Stimulated activated CD4-positive, alpha-beta T cell treated with anti-CD3 and anti-CD28 coated beads, Interleukin-15, amount 100 ng/mL, for 24 hours (primary cell): ENCODE data around the gene MPP3.
"Not testable (repeated sequence)": the region's sequence is repeated elsewhere in the genome, so short reads cannot be mapped to it uniquely, and the experiment has no call there.

Experiments used
- DNase-seq: peaks from one replicate; pipeline ENCODE4 v3.0.0-alpha.2; 2020

Gene MPP3

DNA sequence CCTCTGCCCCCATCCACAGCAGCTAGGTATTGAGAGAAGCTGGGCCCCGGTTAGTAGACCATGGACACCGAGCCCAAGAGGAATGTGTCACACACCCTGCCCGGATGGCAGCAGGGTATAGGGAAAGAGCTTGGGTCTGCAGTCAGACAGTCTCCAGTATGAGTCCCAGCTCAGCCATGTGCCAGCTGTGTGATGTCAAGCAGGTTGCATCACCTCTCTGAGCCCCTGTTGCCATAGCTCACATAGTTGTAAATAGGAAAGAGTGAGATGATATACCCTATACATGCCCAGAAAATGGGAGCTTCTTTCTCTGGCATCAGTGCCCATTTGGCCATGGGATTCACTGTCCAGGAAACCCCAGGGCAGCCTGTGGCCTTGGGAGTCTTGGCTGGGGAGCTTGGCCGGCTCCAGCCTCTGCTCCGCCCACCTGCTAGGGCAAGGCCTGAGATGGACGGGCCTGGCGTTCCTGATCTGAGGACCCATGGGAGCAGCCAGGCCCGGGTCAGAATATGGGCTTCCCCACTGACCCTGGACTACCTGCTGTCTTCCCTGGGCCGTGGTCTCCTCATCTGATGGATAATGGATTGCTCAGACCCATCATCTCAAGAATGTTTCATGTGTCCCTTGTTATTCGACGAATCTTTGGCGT, 27.3 kb upstream of the MPP3 start:
- DNase-seq: no peak

DNA sequence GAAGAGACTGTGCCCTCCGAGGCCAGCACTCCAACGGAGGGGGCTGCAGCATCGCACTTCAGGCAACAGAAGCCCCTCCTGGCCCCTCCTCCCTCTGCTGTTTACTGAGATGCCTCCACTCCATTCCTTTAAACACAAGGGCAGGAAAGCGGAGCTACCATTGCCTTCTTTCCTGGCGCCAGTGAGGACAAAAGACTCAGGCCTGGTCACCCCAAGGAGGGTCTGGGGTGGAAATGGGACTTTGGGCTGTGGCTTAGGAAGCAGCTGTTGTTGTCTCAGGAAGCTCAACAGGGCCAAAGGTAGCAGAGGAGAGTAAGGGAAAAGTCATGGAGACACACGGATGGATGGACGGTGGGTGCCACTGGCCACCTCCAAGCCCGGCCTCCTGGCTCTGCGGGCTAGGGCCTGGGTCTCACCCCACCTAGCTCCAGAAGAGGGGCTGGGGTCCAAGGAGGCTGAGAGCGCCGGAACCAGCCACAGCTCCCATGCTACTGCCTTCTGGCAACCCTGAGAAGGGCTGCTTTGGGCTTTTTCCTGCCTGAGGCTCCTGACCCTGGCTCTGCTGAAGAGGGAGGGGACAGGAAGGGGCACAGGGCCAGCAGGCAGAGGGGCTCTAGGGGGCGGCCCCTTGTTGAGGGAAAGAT, 25.1 kb upstream of the MPP3 start:
- no peak for DNase-seq

DNA sequence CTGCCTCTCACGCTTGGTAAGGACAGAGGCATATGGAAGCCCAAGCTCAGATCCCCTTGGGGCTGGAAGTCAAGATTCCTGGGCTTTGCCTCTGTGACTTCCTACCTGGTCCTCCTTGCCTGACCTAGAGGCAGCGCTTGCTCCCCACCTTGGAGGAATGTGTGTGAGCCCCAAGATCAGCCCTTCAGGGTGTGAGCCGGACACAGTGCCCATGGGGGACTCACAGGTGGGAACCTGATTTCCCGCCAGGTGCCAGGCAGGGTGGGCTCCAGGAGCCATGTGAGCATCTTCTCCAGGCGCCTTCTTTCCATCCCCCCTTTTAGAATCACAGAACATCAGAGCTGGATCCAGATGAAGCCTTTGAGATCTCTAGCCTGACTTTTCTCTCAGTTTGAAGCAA, 24.2 kb upstream of the MPP3 start:
- no peak for DNase-seq

DNA sequence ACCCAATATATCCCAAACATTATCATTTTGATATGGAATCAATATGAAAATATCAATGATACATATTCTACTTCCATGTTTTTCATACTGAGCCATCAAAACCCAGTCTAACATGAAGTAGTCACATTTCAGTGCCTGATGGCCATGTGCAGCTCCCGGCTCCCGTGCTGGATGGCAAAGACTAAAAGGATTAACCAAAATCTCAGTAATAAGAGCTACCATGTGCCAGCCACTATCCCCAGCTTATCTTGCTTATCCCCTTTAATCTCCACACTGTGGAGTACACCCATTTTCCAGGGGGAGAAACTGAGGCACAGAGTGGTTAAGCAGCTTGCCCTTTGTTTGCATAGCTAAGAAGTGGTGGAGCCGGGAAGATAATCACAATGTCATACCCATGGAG, 23.2 kb upstream of the MPP3 start:
- no peak for DNase-seq

DNA sequence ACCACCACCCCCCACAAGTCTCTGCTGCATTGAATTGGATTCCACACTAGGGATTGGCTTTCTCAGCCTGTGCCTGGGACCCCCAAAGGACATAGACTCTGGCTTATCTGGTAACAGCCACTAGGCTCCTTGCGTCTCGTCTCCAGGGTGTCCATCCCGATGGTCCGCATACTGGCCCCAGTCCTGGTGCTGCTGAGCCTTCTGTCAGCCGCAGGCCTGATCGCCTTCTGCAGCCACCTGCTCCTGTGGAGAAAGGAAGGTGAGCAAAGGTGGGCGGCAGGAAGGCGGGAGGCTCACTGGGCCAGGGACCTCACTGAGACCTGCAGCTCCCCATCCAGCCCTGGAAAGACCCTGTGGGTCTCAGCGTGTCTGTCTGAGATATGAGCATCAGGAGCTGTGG, 22.1 kb upstream of the MPP3 start:
- no peak for DNase-seq

DNA sequence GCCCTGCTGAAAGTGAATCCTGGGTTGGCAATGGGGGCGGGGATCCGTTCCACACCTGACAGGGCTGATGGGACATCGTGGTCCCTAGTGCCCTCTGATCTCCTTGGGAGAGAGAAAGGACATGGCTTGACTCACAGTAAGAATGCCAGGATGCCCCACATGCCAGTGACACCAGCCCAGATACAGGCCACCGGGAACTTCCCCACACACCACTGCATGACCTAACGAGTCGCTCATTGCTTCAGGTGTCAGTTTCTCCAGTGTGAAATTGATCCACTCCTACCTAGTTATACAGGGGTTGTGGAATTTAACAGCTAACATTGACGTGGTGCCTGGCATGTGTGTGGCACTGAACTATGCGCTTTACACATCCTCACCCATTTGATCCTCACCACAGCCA, 21.6 kb upstream of the MPP3 start:
- DNase-seq: no peak

DNA sequence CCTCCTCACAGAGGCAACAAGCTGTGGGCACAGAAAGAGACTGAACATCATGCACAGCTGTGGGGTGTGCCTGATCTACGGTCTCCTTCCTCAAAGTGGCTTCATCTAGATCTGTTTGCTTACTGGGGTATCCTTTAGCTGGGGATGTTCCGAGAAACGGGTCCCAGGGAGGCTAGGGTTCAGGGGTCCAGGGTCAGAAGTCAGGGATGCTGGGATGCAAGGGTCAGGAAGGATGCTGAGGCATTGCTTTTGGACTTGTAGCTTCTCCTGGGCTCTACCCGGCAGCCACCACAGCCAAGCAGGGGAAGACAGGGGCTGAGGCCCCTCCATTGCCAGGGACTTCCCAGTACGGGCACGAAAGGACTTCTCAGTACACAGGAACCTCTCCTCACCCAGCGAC, 20.6 kb upstream of the MPP3 start:
- DNase-seq: no peak

DNA sequence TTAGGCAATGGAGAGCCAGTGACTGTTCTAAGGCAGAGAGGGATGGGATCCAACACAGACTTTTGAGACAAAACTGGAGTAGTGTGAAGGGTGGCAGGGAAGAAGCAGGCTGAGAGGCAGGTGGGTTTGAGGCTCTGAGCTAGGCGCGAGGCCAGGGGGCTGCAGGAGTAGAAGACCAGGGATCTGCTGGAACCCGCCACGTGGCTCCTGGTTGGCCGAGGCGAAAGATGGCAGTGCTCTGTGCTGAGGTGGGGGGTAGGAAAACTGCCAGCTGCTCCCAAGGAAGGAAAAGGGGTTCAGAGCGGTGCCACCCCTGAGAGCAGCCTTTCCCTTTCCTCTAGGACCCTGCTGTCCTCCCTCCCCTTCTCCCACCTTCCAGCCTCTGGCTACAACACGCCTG, 19.6 kb upstream of the MPP3 start:
- no peak for DNase-seq

DNA sequence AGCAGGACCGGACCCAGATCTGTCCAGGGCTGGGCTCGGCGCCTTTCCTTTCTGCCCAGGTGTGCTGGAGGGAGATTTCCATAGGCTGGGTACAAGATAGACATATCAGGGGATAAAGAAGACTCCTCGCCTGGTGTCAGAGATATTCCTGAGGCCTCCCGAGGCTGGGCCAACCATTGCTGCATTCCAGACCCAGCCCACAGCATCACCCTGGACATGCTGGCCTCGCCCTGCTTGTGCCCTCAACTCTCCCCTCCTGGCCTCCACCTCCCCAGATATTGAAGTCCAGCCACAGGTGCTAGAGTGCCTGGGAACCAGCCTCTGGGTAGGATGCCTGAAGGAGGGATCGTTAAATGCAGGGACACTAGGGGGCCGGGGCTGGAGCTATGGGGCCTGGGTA, 16.2 kb upstream of the MPP3 start:
- DNase-seq: no peak

DNA sequence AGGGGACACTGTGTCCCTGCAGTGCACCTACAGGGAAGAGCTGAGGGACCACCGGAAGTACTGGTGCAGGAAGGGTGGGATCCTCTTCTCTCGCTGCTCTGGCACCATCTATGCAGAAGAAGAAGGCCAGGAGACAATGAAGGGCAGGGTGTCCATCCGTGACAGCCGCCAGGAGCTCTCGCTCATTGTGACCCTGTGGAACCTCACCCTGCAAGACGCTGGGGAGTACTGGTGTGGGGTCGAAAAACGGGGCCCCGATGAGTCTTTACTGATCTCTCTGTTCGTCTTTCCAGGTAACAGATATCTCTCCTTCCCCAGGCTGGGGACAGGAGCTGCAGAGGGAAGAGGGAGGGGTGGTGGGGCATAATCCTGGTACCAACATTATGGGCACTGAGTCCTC, 15.7 kb upstream of the MPP3 start:
- DNase-seq: no peak

DNA sequence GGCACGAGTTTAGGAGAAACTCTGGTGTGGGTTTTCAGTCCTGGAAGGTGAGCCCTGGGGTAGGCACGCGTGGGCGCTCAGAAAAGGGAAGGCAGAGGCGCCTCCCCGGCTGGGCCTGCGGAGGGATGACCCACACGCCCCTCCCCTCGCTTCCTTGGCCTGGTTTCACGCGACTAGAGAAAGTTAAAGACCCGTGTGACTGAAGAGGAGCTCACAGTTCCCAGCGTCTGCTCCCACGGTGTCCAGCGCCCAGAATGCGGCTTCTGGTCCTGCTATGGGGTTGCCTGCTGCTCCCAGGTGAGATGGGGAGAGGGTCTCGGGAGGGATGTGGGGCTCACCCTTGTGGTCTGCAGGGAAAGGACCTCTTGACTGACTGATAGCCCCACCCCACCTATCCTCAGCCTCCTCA, 14.0 kb upstream of the MPP3 start, which contains the start of gene CD300LG:
CD300LG (plus strand) TSS at position 214 of the 409 bp plus-strand sequence; CDS start at position 255, 41 bp downstream.
- no peak for DNase-seq

DNA sequence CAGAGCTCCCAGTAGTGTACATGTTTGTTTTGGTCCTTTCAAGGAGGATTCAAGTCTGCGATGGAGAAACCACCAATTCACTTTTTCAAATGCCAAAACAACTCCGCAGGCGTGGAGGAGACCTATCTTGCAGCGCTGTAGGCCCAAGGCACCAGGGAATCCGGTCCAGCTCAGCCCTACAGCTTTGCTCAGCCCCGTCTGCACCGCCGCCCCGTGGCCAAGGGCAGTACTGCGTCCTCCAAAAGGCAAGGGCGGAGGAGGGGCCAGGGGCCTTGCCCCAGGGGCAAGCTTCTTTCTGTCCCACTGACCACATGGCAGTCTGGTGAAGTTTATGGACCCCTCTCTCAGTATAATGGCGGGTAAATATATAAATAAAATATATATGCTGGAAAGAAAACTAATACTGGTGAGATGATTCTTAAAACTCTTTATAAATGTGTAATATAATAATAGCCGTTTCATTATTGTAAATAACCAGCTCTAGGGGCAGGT, 13.3 kb upstream of the MPP3 start:
- peak; percentile 86 for DNase-seq

DNA sequence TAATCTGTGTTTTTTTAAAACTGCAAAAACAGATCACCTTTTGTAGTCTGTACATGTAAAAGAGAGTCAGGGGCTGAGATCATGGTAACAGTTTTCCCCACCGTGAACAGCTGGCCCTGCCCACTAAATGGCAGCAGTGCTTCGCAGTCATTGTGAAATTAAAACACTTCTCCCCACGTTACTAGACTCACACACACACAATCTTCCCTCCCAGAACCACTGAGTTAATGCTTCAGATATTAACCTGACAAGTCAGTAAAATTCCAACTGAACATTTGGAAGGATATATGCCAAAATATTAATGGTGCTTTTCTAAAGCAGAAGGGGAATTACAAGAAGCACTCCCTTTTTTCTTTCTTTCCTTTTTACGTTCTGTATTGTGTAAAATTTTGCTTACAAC, 12.8 kb upstream of the MPP3 start:
- DNase-seq: no peak

DNA sequence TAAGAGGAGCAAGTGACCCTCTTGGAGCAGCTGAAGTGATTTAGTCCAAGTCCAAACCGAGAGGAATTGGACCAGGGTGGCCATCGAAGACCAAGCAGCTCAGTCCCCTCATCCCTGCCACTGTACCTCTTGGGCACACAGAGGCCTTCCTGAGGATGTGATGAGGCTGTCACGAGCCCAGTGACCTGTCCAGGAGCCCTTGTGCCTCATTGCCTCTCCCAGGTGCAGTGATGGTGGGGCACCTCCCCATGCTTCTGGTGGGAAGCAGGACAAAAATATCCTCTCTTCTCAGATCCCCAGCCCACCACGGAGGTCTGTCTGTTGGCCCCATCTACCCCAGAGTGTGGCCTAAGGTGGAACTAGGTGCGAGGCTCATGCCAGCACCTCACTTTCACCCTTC, 11.3 kb upstream of the MPP3 start:
- DNase-seq: no peak

DNA sequence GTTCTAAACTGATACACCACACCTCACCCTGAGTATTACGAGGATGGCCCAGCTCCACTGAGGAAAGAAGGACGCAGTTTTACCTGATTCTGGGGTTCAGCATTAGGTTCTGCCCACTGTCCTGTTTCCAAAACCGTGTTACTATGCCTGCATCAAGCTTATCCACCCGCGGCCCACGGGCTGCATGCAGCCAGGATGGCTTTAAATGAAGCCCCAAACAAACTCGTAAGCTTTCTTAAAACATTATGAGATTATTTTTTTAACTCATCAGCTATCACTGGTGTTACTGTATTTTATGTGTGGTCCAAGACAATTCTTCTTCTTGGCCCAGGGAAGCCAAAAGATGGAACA, 10.0 kb upstream of the MPP3 start:
- no peak for DNase-seq

DNA sequence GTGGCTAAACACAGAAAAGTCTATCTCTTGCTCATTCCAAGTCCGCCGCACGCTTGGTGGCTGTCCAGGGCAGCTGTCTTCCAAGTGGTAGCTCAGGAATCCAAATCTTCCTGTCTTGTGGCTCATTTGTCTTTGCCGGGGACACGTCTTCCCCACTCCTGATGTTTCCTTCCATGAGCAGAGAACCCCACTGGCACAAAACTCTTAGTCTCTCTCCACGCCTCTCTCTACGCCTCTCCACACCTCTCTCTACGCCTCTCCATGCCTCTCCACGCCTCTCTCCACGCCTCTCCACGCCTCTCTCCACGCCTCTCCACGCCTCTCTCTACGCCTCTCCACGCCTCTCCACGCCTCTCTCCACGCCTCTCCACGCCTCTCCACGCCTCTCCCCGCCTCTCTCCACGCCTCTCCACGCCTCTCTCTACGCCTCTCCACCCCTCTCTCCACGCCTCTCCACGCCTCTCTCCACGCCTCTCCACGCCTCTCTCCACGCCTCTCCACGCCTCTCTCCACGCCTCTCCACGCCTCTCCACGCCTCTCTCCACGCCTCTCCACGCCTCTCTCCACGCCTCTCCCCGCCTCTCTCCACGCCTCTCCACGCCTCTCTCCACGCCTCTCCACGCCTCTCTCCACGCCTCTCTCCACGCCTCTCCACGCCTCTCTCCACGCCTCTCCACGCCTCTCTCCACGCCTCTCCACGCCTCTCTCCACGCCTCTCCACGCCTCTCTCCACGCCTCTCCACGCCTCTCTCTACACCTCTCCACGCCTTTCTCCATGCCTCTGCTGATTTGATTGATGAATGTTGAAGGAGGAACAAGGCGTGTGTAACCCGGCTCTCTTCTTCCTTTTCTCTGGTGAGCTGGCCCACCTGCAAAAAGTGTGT, 9.4 kb upstream of the MPP3 start:
- DNase-seq: not testable (repeated sequence)

DNA sequence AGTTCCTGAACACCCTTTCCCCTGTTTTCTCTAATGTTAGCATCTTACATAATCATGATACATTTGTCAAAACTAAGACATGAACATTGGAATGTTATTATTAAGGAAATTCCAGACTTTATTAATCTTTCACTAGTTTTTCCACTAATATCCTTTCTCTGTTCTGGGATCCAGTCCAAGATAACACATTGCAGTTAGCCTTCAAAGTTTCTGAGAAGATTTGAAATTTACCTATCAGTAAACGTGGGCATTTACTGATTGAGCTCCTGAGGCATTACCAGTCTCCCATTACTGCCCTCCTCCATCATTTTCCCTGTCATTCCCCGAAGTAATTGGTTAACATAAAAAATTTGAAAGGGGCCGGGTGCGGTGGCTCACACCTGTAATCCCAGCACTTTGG, 8.3 kb upstream of the MPP3 start:
- DNase-seq: no peak

DNA sequence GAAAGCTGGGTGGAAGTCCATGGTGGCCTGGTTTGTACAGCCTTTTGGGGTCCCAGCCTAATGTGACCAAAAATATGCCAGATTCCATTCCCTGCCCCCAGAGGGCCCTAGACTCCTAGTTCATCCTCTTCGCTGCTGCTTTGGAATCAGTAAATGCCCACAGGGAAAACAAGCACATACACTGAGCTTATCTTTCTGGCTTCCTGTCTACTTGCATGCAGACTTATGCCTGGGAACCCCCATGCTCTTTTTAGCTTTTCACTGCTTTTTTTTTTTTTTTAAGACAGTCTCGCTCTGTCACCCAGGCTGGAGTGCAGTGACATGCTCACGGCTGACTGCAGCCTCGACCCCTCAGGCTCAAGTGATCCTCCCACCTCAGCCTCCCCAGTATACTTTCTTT, 7.9 kb upstream of the MPP3 start:
- no peak for DNase-seq

DNA sequence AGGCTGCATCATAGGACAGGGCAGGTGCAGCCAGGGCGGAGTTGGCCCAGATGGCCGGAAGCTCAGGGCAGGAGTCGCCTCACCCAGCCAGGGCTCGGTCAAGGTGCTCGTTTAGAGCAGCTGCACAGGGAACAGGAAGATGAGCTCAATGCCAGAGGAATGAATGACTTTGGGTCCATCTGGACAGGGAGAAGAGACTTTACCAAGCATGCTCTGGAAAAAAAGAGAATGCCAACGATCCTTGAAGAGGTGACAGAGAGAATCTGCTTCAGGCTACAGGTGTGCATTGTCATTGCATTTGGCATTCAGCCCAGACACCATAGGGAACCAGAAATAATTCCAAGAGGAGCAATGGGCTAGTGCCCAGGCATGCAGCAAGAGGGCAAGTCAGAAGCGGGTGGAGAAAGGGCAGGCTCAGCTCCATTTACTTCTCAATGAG, 6.7 kb upstream of the MPP3 start:
- DNase-seq: no peak

DNA sequence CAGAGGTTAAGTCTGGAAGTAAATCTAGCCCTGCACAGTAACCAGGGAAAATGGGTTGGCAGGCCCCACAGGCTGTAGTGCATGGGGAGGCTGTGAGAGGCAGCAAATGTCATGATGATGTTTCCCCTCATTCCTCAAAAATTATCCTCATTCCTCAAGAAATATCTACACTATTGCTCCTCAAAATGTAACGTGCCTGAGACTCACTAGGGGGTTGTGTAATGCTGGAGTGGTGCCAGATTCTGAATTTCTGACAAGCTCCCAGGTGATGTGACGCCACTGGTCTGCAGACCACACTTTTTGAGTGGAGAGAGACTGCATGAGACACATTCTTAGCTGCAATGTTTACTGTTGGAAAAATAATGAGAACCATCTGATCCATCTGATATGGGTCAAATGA, 1.2 kb upstream of the MPP3 start:
- no peak for DNase-seq

DNA sequence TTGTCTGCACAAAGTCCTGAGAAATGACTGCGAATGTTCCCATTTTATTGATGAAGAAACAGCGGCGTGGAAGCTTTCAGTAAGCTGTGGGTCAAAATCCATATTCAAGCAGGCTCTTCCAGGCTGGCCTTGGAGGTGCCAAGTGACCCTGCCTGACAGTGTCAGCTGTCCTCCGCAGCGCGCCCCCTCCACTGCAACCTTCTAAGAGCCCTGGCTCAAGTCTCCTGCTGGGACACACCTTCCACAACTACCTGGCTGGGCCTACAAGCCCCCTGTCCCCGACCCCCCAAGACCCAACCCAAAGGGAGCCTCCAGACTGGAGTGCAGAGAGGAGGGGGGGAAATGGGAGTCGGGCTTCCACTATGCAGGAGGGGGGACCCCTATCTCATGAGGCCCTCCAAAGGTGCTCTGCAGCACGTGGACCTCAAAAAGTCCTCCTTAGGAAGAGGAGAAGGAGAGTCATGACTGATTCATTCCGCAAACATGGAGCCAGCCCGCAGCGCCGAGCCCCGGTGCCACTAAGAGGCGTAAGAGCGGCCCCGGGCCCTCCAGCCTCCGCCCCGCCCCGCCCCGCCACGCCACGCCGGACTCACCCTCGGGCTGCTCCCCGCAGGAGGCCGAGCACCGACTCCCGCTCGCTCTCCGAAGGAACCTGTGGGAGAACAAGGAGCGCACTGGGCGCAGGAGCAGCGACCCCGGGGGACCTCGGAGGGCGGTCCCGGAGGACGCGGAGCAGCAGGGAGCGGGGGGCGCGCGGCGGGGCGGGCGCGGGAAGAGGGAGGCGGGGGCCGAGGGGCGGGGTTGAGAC, 574 bp downstream of the MPP3 start:
- DNase-seq: peak; percentile 46

DNA sequence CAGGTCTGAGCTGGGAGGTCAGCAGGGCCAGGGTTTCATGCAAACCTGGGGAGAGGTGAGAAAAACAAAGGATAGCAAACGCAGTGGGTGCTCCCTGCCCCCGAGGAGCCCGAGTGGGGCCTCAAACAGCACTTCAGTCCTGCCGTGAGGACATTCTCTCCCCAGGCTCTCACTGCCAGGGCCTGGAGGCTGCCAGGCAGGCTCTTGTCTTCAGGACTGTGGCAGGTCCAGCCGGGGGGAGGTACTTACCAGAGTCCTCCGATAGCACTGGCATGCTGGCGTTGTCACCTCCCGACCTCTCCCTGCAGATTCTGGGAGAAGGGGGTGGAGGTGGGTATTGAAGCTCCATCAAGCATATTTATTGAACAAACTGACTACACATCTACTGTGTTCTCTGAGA, 1.3 kb downstream of the MPP3 start:
- DNase-seq: no peak

DNA sequence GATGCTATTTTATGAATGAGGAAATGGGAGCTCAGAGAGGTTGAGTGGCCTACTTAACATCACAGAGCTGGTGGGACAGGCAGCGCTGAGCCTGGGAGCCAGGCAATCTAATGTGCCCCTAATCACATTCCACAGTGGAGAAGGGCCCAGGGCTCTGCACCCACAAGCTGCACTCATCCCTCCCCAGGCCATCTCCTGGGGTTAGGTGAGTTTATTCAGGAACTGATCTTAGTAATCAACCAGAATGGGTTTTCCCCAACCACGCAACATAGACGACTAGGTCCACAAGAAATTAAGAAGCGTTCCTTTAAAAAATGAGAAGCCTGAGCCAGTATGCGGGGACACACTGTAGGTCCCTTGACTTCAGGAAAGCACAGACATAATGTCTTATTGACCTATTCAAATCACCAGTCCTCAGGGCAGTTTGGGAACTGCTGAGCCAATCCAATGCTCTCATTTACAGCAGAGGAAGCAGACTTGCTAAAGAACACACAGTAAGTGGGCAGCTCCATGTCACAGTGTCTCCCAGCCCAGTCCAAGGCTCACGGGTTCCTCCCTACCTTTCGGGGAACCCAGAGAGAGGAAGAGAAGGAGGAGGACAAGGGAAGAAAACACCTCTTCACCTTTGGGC, 2.3 kb downstream of the MPP3 start:
- DNase-seq: peak; percentile 26
